Measurements from ENCODE around the gene CGGBP1.

Gene CGGBP1

GRCh38 chr3:88058581-88059379, at the start of gene CGGBP1, which contains the start of gene ZNF654:
TSS of gene CGGBP1 (minus strand) at chr3:88059005. CDS start at chr3:88055976, 3,029 bp downstream.
TSS of gene ZNF654 (plus strand) at chr3:88059255. CDS start at chr3:88059320, 65 bp downstream.
- DNase-seq: peak; percentile 98

DNA sequence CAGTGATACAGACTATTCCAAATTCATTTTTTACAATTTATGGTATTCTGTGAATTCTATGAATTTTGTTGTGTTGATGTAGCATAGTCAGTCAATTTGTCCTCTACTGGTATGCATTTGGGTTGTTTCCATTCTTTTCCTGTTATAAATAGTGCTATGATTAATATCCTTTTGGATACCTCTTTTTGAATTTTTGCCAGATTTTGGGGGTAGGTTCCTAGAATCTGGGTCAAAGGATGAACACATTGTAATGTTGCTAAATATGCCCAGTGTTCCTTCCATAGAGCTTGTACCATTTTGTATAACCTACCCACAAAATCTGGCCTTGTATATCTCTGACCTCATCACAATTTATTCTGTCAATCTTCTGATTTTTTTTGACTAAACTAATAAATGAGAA, 46.5 kb upstream of the CGGBP1 start:
- DNase-seq: no peak

DNA sequence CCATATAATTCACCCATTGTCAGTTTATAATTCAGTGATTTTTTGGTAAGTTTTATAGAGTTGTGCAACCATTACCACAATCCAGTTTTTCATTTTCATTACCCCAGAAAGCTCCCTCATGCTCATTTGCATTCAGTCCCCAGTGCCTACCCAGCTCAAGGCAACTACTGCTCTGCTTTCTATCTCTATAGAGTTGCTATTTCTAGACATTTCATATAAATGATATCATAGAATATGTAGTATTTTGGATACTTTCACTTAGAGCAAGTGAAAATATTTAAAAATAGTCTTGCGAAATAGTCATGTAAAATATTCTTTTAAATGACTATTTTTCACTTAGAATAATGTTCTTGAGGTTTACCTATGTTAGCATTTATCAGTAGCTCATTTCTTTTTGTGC, 42.3 kb upstream of the CGGBP1 start:
- no peak for DNase-seq

- no peak for DNase-seq
Observed at GRCh38 chr3:88093266-88093665, 34.5 kb upstream of the CGGBP1 start.

- no peak for DNase-seq
Observed at GRCh38 chr3:88092270-88092669, 33.5 kb upstream of the CGGBP1 start.

DNA sequence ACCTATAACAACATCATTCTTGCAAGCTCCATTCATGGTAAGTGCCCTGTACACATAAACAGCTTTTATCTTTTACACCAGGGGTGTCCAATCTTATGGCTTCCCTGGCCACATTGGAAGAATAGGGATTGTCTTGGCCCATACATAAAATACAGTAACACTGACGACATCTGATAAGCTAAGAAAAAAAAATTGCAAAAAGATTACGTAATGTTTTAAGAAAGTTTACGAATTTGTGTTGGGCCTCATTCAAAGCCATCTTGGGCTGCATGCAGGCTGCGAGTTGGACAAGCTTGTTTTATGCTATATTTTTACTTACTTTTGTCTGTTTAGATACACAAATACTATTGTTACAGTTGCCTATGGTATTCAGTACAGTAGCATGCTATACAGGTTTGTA, 31.9 kb upstream of the CGGBP1 start:
- DNase-seq: no peak

- no peak for DNase-seq
Observed at GRCh38 chr3:88084097-88084501, 25.3 kb upstream of the CGGBP1 start.

DNA sequence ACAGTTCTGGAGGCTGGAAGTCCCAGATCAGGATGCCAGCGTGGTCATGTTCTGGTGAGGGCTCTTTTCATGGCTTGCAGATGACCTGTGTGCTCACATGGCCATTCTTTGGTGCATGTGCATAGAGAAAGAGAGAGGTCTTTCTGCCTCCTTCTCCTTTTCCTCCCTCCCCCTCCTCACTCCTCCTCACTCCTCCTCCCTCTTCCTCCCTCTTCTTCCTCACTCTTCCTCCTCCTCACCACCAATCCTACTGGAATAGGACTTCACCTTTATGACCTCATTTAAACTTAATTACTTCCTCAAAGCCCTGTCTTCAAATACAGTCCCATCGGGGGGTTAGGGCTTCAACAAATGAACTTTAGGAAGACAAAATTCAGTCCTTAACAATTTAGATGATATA, 24.0 kb upstream of the CGGBP1 start:
- no peak for DNase-seq

DNA sequence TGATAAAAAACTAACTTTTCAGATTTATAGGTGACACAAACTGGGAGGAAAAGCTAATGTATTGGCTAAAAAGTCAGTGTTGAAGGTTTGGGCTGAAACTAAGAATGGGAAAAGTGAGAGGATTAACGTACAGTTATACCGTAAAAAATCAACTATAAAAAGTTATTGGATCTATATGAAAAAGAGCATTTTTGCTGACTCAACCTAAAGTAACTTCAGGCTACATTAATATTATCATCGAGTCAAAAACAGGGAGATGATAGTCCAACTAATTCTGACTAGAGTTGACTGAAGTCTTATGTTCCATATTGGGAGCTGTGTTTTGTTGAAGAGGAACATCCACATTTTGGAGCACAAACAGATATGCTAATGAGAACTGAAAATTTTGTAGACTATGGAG, 20.1 kb upstream of the CGGBP1 start:
- DNase-seq: no peak

DNA sequence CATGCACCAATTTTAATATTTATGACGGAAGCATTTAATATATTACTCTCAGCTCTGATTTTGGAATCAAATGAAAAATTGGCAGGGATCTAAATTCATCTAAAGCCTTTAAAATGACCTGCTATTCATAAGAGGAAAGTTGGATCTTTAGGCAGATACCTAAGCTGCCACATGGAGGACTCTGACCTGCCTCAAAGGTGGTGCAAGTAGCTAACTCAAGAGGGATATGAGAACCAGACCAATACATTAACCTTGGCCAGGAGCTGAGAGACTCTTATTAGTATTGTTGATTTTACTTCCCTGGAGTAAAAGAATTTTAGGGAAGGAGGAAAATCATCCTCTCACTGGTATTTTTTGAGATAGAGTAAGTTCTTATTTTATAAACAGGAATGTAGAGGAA, 17.9 kb upstream of the CGGBP1 start:
- no peak for DNase-seq

- no peak for DNase-seq
Observed at GRCh38 chr3:88075497-88075896, 16.7 kb upstream of the CGGBP1 start.

DNA sequence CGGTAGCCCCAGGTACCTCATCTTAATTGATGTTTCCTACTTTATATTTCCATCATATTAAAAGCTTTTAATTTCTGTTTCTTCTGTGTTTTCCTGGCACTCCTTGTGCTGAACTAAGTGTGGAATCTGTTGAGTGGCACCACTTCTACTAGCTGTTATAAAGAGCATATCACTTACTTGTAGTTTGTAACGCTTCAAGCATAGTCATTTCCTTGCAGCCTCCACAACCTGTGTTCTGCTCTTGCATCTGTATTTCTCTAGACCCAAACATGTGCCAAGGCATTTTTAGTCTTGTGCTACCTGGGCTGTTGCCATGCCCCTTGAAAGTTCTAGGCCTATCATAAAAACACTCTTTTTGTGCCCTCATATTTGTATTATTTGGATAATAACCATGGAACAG, 16.3 kb upstream of the CGGBP1 start:
- DNase-seq: no peak

GRCh38 chr3:88061746-88062145, 2.9 kb upstream of the CGGBP1 start:
- DNase-seq: no peak

DNA sequence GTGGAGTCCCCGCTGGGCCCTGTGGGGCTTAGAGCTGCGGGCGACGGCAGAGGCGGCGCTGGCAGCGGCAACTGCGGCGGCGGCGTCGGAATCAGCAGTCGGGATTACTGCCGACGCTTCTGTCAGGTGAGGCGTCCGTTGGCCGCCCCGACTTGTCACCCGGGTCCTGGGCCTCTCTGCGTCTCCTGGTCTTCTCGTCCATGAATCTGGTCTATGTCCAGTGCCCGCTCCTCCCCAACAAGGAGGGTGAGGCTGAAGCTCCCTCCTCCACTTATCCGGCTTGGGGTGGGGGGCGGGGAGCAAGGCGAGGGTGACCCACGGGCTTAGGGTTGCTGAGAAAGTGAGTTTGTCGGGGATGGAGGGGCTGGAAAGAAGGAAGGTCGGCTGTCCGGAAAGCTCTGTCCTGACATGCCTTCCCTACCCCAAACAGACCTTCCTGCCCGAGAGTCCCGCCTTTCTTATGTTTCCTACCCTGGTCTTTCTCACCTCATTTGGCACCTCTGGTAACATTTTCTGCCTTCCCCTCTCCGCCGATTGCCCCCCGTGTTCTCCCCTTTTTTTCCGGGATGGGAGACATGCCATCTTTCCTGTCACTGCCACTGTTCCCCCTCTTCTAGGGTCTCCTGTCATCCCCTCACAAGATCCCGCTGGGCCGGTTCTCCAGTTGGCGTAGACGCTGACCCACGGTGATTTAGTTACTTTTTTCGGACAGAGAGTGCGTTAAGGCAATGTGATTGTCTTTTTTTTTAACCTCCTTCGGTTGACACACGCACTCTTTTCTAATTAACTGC, 770 bp upstream of the CGGBP1 start:
- DNase-seq: peak; percentile 55

DNA sequence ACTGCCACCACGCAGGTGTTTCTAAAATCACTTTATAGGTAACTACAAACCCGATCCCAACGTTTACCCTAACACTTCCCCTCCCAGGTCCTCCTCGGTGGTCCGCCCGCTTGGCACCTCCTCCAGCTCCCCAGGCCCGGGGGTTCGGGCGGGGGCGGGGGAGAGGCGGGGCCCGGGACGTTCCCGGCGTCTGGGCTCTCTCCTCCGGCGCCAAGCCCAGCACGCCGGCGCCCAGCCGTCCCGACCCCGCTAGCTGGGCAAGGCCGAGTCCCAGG, 562 bp downstream of the CGGBP1 start:
- no peak for DNase-seq

DNA sequence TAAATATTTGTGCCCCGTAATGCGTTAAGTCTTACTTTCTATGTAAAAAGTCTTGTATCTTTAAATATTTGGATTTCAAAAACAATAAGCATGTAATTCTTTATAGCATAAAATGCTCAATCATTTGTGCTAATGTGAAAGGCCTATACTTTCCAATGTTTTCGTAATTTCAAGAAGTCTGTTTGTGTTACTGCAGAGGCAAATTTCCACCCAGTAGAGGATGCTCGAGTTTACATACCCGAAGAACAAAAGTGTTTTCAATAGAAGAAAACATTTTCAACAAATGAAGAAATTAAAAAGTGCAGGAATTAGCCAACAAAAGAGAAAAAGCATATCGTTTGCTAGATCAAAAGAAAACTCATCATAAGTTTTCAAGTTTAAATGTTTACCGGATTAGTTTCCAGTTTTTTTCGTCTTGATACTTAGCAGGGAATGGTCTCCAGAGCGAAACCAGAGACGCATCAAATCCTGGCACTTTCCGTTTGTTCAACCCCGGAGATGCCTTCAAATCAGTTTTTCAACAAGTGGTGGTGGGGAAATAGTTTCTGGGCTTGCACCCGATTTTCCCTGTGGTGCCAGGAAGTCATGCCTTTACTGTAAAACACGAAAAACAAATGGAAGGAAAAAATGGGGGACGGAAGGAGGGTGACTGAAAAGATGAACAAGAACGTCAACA, 1.0 kb downstream of the CGGBP1 start:
- DNase-seq: no peak

- DNase-seq: peak; percentile 1
Observed at GRCh38 chr3:88046766-88047165, 12.0 kb downstream of the CGGBP1 start.

DNA sequence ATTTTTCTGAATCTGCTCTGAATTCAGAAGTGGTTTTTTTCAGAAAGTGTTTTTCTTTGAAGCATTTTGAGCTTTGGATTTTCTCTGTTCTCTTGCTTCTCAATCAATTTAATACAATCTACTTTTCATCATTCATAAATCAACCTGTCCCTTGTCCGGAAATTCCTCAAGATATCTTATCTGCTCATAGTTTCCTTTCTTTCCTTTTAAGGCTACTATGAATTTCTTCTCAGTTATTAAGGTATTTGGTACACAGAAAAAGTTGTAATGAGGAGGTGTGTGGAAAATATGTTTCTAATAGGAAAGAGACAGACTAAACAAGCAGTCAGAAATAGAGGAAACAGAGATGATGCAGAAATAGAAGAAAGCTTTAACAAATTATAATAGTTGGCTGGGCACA, 14.4 kb downstream of the CGGBP1 start:
- no peak for DNase-seq

- no peak for DNase-seq
Observed at GRCh38 chr3:88041005-88041404, 17.8 kb downstream of the CGGBP1 start.

DNA sequence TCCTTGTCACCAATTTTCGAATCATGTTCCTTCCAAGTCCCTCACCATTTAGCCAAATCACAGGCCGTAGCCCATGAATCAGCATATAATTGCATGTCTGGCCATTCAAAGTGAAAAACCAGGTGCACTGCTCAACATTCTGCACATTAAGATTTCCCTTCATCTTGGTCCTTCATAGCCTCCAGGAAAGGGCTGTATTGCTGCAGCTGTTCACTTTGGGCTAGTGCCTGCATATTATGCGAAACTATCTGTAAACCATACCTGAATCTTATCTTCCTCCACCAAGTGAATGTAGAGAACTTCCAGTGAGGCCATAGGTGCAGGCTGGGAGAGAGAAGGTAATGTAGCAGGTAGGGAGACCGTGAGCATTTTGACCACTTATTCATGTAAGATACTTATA, 18.3 kb downstream of the CGGBP1 start:
- no peak for DNase-seq

- DNase-seq: no peak
Observed at GRCh38 chr3:88038566-88038965, 20.2 kb downstream of the CGGBP1 start.

DNA sequence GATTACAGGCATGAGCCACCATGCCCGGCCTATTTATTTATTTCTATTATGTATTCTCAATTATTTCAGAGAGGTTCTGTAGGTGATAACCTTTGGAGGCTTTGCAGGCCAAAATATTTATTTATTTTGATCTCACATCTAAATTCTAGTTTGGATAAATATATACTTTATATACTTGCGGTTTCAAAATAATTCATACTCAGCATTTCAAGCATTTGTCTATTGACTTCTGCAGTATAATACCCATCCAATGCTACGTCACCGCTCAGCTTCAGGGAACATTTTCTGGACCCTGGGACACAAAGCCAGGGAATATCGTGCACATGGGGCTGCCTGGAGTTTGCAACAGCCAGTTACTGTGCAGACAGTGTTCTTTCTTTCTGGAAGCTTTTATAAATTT, 22.6 kb downstream of the CGGBP1 start:
- DNase-seq: no peak

DNA sequence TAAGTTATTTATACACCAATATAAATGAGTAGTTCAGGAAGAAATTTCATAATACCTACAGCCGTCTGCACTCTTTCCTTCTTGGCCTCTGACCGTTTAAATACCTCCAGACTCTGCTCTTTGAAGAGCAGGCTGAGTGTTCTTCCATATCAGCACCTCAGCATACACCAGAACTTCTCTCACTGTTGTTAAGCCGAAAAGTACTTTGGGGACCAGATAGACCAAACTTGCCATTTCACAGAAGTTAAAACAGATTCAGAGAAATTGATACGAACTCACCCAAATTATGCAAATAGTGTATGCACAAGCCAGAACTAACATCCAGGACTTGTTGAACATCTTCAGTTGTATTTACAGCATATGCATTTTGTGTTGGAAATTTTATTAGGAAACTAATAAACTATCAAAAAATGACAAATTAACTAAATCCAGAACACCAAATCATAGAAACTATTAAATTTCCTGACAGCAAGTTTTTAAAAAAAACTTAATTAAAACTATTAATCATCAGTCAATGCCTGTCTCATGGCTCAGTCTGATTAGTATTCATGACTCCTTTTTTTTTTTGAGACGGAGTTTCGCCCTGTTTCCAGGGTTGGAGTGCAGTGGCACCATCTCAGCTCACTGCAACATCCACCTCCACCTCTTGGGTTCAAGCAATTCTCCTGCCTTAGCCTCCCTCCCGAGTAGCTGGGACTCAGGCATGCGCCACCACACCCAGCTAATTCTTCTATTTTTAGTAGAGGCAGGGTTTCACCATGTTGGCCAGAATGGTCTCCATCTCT, 24.1 kb downstream of the CGGBP1 start:
- no peak for DNase-seq

Data from NCI-H82 (cell line).